Measurements from ENCODE around the gene DSTYK. TPM values are rescaled to one million over a fixed set of nuclear protein-coding genes. Genes with fewer than 3 reads are reported as not detected.

Gene DSTYK
- total and polyA plus RNA-seq, 2 donors (not counting 3 experiments of a cell fraction or from before 2014, with no cell fraction given), result 3.6 to 8.7 TPM

DNA sequence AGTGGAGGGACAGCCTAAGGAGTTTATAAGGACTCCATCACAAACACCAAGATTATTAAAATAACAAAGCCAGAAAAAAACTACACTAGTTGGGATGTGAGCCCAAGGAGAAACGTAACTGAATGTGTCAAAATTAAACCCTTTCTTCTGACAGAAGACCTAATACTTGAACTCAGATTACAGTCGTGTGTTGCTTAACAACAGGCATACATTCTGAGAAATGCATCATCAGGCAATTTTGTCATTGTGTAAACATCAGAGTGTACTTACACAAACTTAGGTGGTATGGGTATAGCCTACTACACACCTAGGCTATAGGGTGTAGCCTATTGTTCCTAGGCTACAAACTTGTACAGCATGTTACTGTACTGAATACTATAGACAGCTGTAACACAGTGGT is 23.4 kb downstream of the DSTYK start:
- FAIRE-seq, result no peak
- Histone ChIP-seq H3K4me3 (replicated peaks in 1 of 3; ENCODE audit: insufficient read depth in 1 of 3, low read depth in 1 of 3, low read length in 3 of 3) (no peak overlapping the region), H3K79me2 (ENCODE audit: control insufficient read depth, insufficient read depth, low read length) (no peaks in the 10 kb centered on the region), H3K4me1 (ENCODE audit: control insufficient read depth, extremely low read depth, insufficient read depth, low read length) (peaks cover 8% of the 10 kb centered on the region), H3K36me3 (ENCODE audit: control insufficient read depth in 2 of 2, extremely low read depth in 1 of 2, insufficient read depth in 2 of 2, low read length in 2 of 2) (peaks cover 3% of the 10 kb centered on the region in 2 experiments), H4K20me1 (replicated peaks; ENCODE audit: control insufficient read depth, extremely low read depth, insufficient read depth, low read length) (peaks cover 2% of the 10 kb centered on the region), H3K27ac (ENCODE audit: insufficient read depth, low read depth, low read length) (no peak overlapping the region), H3K27me3 (ENCODE audit: control insufficient read depth in 2 of 2, insufficient read depth in 2 of 2, low read length in 2 of 2) (no peaks in the 10 kb centered on the region), H3K9me1 (replicated peaks; ENCODE audit: control insufficient read depth, extremely low read depth, insufficient read depth, low read length) (no peaks in the 10 kb centered on the region), H3K9me3 (replicated peaks; ENCODE audit: control insufficient read depth, insufficient read depth, low read length) (no peaks in the 10 kb centered on the region), H3K4me2 (ENCODE audit: insufficient read depth, low read length) (no peak overlapping the region), H3K9ac (replicated peaks; ENCODE audit: extremely low read depth, insufficient read depth, low read length) (no peak overlapping the region), H2AFZ (ENCODE audit: low read depth, low read length) (no peak overlapping the region)
- BruUV-seq (replicated peaks), result no TSS peak
- ChIA-PET CTCF (interaction anchor here (1.4 kb wide), 1 partner anchor 11 kb away, joined by 3 read pairs; no protein-coding TSS in a partner anchor), POLR2A (no interaction called here)
- TF ChIP-seq FOS (IDR thresholded peaks at IDR 0.05; ENCODE audit: borderline replicate concordance, insufficient read depth, low read length) (no peak), JUN (IDR thresholded peaks at IDR 0.05; ENCODE audit: borderline replicate concordance, insufficient read depth, insufficient read length, low read depth) (no peak), MYC (IDR thresholded peaks at IDR 0.05; ENCODE audit: low read depth, low read length) (no peak), CTCF (IDR thresholded peaks at IDR 0.05; ENCODE audit: extremely low read depth in 1 of 2, insufficient read depth in 1 of 2, low read depth in 1 of 2, low read length in 2 of 2) (no peak), POLR2AphosphoS5 (IDR thresholded peaks at IDR 0.05; ENCODE audit: insufficient read depth, low read depth, low read length) (no peak), EZH2 (IDR thresholded peaks at IDR 0.05; ENCODE audit: borderline replicate concordance, low read depth, low read length, severe bottlenecking) (no peak), POLR2A (IDR thresholded peaks at IDR 0.05; ENCODE audit: low read depth, low read length) (no peak), GATA2 (IDR thresholded peaks at IDR 0.05; ENCODE audit: insufficient read depth, insufficient read length, low read depth, low read length) (no peak)
- TF ChIP-seq, protein P1, sequence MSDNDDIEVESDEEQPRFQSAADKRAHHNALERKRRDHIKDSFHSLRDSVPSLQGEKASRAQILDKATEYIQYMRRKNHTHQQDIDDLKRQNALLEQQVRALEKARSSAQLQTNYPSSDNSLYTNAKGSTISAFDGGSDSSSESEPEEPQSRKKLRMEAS (IDR thresholded peaks at IDR 0.05; ENCODE audit: insufficient read depth, insufficient read length), result no peak
- intact Hi-C loops (cut with micrococcal nuclease), result no loop called here
- dilution Hi-C loops (cut with MboI; ENCODE audit: extremely low pct_ligation_motif_present, low sequenced_read_pairs), result no loop called here
- DNase-seq (ENCODE audit: low read depth, low spot score), result no peak
